HG03064 (cell line): ENCODE data around the gene CBFB.
"Not testable (repeated sequence)": the region's sequence is repeated elsewhere in the genome, so short reads cannot be mapped to it uniquely, and the experiment has no call there.

Experiments
- ATAC-seq: cut with Tn5 transposase; IDR thresholded peaks from one replicate; pipeline ENCODE4 v1.9.1; 2021; ENCODE audit warnings: low read depth; ENCODE audit not compliant: unreplicated experiment

The CBFB gene

DNA sequence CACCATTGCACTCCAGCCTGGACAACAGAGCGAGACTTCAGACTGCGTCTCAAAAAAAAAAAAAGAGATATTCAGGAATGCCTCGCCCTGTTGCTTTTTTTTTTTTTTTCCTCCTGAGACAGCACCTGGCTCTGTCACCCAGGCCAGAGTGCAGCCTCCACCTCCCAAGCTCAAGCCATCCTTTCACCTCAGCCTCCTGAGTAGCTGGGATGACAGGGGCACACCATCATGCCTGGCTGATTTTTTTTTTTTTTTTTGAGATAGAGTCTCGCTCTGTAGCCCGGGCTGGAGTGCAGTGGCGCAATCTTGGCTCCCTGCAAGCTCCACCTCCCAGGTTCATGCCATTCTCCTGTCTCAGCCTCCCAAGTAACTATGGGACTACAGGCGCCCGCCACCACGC, 88.8 kb downstream of the CBFB start:
- no peak for ATAC-seq

DNA sequence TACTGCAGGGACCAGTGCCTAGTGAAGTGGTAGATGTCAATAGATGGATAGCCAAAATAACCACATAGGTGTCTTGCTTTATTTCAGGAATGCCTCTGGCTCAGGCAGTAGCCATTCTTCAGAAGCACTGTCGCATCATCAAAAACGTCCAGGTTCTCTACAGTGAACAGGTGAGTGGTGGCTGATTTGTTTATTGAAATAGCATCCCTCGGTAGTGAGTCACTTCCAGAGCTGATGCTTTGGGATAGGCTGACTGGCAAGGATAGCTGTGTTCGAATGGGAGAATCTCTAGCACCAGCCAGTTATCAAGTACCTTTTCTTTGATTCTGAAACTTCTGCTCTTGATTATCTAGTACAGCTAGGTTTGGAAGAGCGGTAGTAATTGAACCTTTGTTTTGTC, 91.1 kb downstream of the CBFB start:
- ATAC-seq = no peak

DNA sequence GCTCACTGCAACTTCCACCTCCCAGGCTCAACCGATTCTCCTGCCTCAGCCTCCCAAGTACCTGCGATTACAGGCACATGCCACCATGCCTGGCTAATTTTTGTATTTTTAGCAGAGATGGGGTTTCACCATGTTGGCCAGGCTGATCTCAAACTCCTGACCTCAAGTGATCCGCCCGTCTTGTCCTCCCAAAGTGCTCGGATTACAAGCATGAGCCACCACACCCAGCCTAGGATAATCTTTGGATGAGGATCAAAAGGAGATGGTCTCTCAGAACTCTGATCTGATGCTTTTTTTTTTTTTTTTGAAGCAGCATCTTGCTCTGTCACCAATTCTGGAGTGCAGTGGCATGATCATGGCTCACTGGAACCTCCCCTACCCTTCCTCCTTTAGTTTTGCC, 93.8 kb downstream of the CBFB start:
- ATAC-seq = not testable (repeated sequence)

DNA sequence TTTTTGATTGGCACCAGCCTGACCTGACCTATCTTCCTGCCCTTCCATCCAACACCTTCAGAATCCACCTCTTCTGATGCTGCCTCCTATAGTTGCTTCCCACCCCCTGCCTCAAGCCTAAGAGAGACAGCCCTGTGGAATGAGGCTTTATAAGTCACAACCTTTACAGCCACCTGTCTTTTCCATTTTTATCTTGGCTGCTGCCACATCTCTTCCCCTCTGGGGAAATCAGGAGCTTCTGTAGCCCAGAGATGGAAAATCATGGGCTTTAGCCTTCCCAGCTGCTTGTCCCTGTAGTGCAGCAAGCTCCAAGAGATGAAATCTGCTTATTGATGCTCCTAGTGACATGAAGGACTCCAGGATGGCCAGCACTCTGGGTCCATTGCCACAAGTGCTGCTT, 99.5 kb downstream of the CBFB start:
- no peak for ATAC-seq

DNA sequence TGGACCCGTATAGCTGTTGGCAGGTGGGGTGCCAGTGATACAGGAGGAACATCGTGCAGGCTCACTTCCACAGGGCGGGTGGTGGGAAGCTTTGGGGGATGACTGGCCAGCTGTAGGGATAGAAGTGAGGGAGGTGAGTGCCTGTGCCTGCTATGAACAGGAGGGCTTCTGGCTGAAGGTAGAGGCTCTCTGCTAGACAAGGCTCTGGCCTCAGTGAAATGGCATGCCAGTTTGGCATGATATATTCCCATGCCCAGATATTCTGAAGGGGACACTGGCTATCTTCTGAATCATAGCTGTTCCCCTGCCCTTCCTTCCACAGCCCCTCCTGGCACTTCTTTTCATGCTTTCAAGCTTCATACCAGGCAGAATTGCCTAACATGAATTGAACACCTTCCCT, 99.9 kb downstream of the CBFB start:
- no peak for ATAC-seq

DNA sequence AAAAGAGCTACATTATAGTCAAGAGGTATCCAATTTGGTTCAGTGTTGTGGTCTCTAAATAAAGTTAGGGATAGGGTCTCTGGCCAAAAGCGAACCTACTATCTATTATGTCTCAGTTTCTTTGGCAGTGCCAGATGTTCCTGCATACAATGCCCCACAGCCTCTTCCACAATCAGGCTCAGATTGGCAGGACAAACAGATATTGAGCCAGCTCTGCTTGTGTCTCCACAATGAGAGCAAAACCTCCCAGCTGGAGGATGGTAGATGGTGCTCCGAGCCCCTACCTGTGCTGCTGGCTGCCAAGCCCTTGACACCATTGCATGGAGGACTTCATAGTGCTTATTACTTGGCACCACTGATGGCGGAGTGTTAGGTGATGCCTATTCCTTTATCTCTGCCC, 100.5 kb downstream of the CBFB start:
- ATAC-seq = no peak

DNA sequence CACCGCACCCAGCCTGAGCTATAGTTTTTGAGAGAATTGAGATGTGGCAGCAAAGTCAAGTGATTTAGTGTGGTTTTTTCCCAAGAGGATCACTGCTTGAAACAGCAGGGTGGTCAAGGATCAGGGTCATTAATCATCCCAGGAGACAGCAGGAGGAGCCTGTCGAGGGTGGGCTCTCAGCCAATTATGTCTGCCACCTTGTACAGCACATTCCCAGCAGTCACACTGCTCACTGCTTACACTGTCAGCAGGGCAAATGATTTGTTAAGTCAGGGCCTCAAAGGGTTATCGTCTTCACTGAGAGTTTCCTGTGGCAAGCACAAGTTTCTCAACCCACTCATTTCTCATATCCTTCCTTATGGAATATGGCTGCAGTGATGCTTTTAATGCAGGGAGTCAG, 108.7 kb downstream of the CBFB start:
- ATAC-seq = no peak

DNA sequence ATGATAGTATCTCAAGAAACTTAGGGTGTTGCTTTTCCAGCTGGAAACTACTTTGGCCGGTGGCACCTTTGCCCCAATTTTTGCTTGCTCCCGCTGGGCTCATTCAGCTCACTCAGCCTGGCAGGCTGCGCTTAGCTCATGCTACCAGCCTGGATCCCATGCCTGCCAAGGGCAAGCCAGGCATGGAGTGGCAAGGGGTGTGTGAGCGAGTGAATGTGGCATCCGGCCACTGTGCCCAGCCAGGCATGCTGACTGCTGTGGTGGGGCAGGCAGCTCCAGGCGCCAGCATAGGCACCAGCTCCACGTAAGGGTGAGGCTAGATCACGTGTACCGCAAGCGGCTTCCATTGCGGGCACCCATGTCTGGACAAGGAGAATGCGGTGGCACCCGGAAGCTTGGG, 112.4 kb downstream of the CBFB start:
- no peak for ATAC-seq

DNA sequence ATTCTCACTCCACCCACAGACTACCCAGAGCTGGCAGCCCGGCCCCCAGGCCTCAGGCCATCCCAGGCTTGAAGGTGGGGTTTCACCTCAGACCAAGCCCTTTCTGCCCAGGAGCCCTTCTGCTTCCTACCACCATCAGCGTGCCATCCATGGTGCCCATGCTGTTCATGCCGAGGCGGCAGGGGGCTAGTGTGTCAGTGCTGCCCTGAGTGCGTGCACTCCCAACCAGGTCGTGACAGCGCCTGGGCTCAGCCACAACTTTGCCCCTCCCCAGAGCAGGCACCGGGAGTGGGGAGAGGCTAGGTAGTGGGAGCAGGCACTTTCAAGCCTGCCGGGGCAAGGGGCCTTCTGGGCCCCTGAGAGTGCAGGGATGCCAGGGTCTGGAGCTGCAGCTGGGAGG, 113.4 kb downstream of the CBFB start:
- ATAC-seq = no peak

DNA sequence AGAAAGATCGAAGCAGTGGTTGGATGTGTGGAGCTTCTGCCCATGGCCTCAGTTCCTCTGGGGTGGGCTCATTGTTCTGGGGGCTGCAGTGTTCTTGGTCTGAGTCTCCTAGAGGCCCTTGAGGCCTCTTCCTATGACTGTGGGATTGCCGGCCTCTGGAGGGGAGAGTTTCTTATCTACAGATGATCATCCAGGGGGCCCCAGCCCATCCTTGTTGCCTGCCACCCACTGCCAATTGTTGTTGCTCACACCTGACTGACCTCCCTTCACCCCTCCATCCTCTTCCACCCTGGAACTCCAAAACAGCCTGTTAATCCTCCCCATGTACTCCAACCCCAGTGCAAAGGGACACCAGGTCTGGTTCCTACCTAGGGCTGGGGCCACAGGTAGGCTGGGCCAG, 116.0 kb downstream of the CBFB start:
- ATAC-seq = no peak

DNA sequence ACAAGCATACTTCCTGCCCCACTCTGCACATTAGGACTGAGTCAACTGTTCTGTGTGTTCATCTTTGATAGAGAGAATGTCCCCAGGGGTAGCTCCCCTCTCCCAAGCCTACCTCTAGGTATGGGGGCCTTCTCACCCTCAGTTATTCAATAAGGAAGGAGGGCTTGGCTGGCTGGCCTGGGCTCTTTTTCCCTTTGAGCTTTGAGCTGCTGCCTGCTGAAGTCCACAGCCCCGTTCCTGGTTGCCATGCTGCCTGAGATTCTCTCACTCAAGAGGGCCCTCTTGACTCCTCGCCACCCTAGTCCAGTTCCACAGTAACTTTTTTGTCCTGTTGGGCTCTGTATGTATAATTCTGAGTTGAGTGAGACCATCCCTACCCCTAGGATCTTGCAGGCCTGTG, 116.8 kb downstream of the CBFB start:
- ATAC-seq = no peak

DNA sequence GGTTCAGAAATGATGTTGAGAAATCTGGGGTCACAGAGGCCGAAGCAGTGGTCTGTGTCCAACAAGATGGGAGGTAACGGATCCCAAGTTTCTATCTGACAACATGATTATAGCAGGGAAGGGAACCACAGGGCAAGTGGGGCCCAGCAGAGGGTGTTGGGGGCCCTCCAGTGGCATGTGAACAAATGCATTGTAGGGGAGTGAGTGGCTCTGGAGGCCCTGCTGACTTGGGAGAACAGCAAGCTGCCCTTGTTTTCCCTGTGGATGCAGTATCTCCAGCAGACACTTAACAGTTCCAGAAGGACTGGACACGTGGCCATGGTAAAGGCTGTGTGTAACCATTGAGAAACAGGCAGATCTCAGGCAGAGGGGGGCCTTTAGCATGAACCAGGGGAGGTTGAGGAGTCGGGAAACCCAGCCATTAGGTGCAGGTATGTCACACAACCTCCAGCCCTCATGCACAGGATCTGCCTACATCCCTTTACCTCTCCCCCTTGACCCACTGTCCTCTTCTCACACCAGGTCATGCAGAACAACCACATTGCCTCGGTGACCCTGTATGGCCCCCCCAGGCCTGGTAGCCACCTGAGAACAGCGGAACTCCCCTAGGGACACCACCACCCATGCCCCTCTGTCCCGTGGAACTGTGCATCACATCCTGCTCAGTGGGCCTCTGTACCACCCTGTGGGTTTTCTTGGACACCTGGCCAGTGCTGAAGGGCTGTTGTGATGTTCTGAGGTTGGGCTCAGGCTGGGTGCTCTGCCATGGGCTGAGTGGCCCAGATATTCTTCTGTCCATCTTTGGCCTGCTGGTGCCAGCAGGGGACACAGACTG, 117.8 kb downstream of the CBFB start:
- ATAC-seq = no peak

DNA sequence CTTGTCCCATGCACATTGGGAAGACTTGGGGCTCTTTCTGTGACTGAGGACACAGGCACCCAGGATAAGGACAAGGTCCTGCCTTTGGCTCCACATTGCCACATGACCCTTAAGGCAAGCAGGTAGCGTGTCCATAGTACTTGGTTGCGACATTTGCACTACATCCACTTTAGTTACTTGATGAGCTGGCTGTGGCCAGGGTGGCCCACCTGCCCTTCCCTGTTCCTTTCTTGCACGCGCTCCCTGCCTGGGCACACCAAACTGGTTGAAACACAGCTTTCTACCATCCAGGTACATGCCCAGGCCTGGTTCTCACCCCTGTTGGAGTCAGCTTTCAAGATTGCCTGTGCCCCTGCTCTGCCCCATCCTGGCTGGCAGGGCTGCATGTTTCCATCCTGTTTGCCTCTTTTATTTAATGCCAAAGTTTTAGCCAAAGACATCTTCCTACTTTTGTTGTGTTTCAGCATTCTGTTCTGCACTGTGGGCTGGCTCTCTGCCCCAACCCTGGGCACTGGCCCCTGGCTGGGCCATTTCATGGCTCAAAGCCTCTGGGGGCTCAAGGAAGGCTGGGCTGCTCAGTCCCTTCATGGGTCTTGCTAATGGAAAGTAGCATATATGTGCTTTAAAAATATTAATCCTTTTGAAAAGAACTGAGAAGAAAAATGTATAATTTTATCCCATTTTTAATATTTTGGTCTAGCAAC, 118.6 kb downstream of the CBFB start:
- ATAC-seq = no peak

DNA sequence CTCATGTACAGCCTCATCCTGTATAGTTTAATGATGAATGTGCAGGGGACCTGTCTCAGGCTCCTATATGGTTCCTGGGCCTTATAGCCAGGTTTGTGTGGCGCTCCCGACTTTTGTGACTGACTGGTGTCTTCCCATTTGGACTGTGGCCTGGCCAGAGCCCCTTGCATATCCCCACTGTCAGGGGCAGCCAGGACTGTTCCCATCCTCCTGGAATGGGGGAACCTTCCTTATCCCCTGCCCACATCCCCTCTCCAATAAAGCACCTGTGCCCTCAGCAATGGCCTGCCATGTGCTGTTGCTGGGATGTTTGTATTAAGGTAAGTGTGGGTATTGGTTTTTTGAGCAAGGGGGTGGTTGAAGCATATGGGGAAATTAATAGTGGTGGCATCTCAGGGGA, 119.3 kb downstream of the CBFB start:
- no peak for ATAC-seq

DNA sequence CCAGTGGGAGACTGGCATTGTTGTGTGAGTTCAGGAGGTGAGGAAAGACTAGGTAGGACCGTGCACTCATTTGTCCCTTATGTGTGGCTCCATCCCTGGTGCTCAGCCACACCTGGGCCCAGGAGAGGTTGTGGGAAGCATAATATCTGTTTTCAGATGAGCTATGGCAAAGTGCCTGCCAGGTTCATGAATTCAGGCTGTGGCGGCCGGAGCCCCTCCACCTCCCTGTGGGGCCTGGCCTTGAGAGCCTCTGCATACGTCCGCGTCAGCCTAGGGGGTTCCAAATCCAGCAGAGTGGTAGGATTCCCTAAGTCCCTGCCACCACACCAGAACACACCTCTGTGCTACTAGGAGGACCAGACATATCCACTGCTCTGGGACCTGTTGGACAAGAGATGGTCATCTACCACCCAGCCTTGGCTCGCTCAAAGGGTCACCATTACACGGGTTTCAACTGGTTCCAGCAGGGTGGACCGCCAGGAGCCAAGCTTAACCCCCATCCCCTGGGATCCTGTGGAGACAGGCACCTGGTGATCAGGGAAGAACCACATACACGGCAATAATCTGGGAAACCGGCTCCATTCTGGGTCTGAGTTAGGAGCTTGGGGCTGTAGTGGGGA, 119.8 kb downstream of the CBFB start:
- ATAC-seq = no peak

DNA sequence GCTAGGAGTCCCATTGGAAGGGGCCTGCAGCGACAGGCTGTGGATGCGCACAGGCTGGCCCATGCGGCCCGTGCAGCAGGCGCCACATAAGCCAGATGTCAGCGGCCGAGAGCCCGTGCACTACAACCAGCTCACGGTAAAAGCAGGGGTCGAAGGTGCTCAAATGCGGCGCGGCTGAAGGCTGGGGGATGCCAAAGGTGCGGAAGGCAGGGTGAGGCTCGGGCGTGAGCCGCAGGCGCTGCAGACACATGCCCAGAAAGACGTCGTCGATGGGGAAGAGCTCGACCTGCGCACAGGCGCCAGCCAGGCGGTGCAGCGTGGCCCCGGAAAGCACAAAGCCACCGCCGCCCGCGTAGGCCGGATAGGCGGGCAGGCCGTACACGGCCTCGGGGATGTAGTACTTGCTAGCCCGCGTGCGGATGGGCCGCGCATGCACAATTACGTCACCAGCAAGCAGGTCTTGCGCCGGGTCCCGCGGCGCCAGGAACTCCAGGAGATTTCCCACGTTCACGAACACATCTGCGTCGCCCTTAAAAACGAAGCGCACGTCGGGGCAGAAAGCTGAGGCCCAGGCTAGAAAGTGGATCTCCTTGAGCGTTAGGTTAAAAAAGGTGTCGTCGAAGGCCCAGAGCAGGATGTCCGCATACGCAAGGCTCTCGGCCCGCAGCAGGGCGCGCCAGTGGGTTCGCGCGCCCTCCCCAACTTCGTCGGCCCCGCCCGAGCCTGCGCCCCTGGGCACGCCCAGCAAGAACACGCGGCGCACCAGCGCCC, 120.5 kb downstream of the CBFB start:
- ATAC-seq = no peak

DNA sequence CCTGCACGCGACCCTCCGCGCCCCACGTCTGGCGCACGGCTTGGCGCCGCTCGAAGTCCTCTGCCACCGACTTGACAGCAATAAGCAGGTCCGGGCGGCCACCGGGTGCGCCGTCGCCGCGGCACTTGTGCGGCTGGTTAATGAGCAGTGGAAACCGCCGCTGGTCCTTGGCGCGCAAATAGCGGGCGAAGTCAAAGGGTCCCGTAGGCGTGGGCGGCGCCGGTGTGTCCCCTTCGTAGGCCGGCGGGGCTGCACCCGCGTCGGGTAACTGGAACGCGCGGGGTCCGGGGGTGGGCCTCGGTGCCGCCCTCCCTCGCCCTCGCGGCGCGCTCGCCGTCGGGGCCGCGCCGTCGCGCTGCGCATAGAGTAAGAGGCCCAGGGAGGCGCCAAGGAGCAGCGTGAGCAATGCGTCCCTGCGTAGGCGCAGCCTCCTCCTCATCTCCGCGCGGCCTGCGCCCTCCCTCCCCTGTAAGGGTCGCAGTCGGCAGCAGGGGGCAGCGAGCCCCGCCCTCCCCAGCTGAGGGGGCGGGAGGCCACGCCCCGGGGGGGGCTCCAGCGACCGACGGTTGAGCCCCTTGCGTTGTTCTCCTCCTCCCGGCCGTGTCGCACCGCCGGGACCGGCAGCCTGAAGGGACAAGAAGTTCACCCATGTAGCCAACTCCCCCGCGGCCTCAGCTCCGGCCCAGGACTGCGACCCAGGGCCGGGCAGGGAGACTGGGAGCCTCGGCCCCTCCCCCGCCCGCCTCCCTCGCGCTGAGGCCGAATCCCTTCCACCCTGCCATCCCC, 121.3 kb downstream of the CBFB start:
- ATAC-seq = no peak
